Astrocyte (in vitro differentiated cells and primary cell): Measurements from ENCODE around the gene STYK1. TPM values are rescaled to one million over a fixed set of nuclear protein-coding genes. Genes with fewer than 3 reads are reported as not detected.
A peak's percentile ranks its signal among the peaks of the same experiment; 100 is the strongest.

Source experiments
- DNase-seq: peaks from one replicate; pipeline ENCODE4 v3.0.0-alpha.2; 2010; ENCODE audit warnings: low read depth
- FAIRE-seq: peaks from 2 replicates; lab custom pipeline; 2011; peaks lifted over from hg19 to GRCh38; lab: Jason Lieb, UNC
- H2AFZ ChIP-seq: 2 replicates; pipeline ENCODE4 v1.6.0; 2012; ENCODE audit warnings: low read depth, low read length, inconsistent platforms
- H3K27ac ChIP-seq: 2 replicates; pipeline ENCODE4 v1.5.1; 2011; ENCODE audit warnings: low read depth, low read length, inconsistent platforms
- H3K27me3 ChIP-seq: 2 replicates; pipeline ENCODE4 v1.6.0; 2011; ENCODE audit warnings: low read length, inconsistent platforms; ENCODE audit not compliant: insufficient read depth
- H3K36me3 ChIP-seq: 2 replicates; pipeline ENCODE4 v1.5.1; 2011; ENCODE audit warnings: low read length, inconsistent platforms; ENCODE audit not compliant: insufficient read depth
- H3K4me1 ChIP-seq: 2 replicates; pipeline ENCODE4 v1.5.1; 2011; ENCODE audit warnings: low read length, inconsistent platforms; ENCODE audit not compliant: insufficient read depth
- H3K4me2 ChIP-seq: 2 replicates; pipeline ENCODE4 v1.6.0; 2012; ENCODE audit warnings: low read length, inconsistent platforms
- H3K4me3 ChIP-seq: 2 replicates; pipeline ENCODE4 v1.5.1; 2011; ENCODE audit warnings: low read depth, mild to moderate bottlenecking, low read length, inconsistent platforms; ENCODE audit not compliant: insufficient read depth
- H3K79me2 ChIP-seq: 2 replicates; pipeline ENCODE4 v1.6.0; 2012; ENCODE audit warnings: mild to moderate bottlenecking, low read length, inconsistent platforms; ENCODE audit not compliant: insufficient read depth
- H3K9ac ChIP-seq: 2 replicates; pipeline ENCODE4 v1.6.0; 2012; ENCODE audit warnings: mild to moderate bottlenecking, low read length, inconsistent platforms
- H3K9me3 ChIP-seq: 2 replicates; pipeline ENCODE4 v1.5.1; 2012; ENCODE audit warnings: low read depth, mild to moderate bottlenecking, low read length, inconsistent platforms; ENCODE audit not compliant: insufficient read depth
- H4K20me1 ChIP-seq: 2 replicates; pipeline ENCODE4 v1.6.0; 2012; ENCODE audit warnings: low read length, inconsistent platforms; ENCODE audit not compliant: insufficient read depth
- H3K27ac Mint-ChIP-seq: one replicate; pipeline ENCODE4 v1.8.0; 2021; ENCODE audit warnings: mild to moderate bottlenecking, mixed read lengths; ENCODE audit not compliant: unreplicated experiment
- H3K27me3 Mint-ChIP-seq: one replicate; pipeline ENCODE4 v1.8.0; 2021; ENCODE audit warnings: low read depth, mixed read lengths; ENCODE audit not compliant: unreplicated experiment
- H3K36me3 Mint-ChIP-seq: one replicate; pipeline ENCODE4 v1.8.0; 2021; ENCODE audit warnings: low read depth, mixed read lengths; ENCODE audit not compliant: unreplicated experiment
- H3K4me1 Mint-ChIP-seq: one replicate; pipeline ENCODE4 v1.8.0; 2021; ENCODE audit warnings: low read depth, mixed read lengths; ENCODE audit not compliant: unreplicated experiment
- H3K4me3 Mint-ChIP-seq: one replicate; pipeline ENCODE4 v1.8.0; 2021; ENCODE audit warnings: mild to moderate bottlenecking, moderate library complexity, mixed read lengths; ENCODE audit not compliant: unreplicated experiment
- H3K9me3 Mint-ChIP-seq: one replicate; pipeline ENCODE4 v1.8.0; 2021; ENCODE audit warnings: mild to moderate bottlenecking, mixed read lengths; ENCODE audit not compliant: unreplicated experiment
- EZH2 ChIP-seq: IDR thresholded peaks from 2 replicates; pipeline ENCODE4 v1.6.1; 2012; ENCODE audit warnings: mild to moderate bottlenecking, low read length, inconsistent platforms; ENCODE audit not compliant: insufficient read depth
- total RNA-seq: library from RNA; stranded (reverse); gene quantifications from 2 replicates; pipeline ENCODE4 v1.2.1, GENCODE V29; 2021
- TF ChIP-seq, protein P1 (sequence below): IDR thresholded peaks from 2 replicates; pipeline ENCODE4 v1.5.1; 2011; ENCODE audit warnings: low read depth, mild to moderate bottlenecking, inconsistent platforms, low read length, moderate library complexity; ENCODE audit not compliant: insufficient read depth

The STYK1 gene
- total RNA-seq, 1 donor from 2014 or later, result 2.9 TPM

DNA sequence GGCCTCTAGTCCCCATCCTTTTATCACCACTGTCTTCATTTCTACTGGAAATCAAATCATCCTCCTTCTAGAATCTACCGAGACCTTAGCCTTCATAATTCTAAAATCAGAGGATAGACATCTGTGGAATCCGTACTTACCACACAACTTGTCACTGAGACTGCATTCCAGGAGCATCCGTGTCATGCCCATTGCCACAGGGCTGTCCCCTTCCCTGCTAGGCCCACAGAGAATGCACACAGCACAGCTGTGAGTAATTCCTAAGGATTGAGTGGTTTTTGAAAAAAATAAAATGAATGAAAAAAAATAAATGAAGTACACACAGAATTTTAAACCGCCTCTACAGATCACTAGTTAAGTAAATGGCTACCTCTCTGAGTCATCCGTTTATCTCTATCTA is 39.4 kb downstream of the STYK1 start:
- H3K4me3 Mint-ChIP-seq, result peak overlapping the region; percentile 5
- no peak for TF ChIP-seq EZH2
- TF ChIP-seq, protein P1, sequence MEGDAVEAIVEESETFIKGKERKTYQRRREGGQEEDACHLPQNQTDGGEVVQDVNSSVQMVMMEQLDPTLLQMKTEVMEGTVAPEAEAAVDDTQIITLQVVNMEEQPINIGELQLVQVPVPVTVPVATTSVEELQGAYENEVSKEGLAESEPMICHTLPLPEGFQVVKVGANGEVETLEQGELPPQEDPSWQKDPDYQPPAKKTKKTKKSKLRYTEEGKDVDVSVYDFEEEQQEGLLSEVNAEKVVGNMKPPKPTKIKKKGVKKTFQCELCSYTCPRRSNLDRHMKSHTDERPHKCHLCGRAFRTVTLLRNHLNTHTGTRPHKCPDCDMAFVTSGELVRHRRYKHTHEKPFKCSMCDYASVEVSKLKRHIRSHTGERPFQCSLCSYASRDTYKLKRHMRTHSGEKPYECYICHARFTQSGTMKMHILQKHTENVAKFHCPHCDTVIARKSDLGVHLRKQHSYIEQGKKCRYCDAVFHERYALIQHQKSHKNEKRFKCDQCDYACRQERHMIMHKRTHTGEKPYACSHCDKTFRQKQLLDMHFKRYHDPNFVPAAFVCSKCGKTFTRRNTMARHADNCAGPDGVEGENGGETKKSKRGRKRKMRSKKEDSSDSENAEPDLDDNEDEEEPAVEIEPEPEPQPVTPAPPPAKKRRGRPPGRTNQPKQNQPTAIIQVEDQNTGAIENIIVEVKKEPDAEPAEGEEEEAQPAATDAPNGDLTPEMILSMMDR, result no peak
- no peak overlapping the region for H3K9ac ChIP-seq
- H3K27ac ChIP-seq, result peak overlapping the region; percentile 36
- H3K79me2 ChIP-seq, result no peaks in the 10 kb centered on the region
- H3K27ac Mint-ChIP-seq, result peak overlapping the region; percentile 92
- no peaks in the 10 kb centered on the region for H3K9me3 Mint-ChIP-seq
- no peaks in the 10 kb centered on the region for H3K36me3 ChIP-seq
- H4K20me1 ChIP-seq, result no peaks in the 10 kb centered on the region
- no peaks in the 10 kb centered on the region for H3K36me3 Mint-ChIP-seq
- H3K27me3 ChIP-seq, result no peaks in the 10 kb centered on the region
- H3K4me1 Mint-ChIP-seq, result peaks cover 24% of the 10 kb centered on the region
- peaks cover 11% of the 10 kb centered on the region for H3K4me1 ChIP-seq
- DNase-seq (peak; percentile 67), FAIRE-seq (peak; percentile 84)
- H3K4me3 ChIP-seq, result peak overlapping the region; percentile 7
- no peaks in the 10 kb centered on the region for H3K27me3 Mint-ChIP-seq
- no peaks in the 10 kb centered on the region for H3K9me3 ChIP-seq
- H3K4me2 ChIP-seq, result peak overlapping the region; percentile 52
- H2AFZ ChIP-seq, result no peak overlapping the region

DNA sequence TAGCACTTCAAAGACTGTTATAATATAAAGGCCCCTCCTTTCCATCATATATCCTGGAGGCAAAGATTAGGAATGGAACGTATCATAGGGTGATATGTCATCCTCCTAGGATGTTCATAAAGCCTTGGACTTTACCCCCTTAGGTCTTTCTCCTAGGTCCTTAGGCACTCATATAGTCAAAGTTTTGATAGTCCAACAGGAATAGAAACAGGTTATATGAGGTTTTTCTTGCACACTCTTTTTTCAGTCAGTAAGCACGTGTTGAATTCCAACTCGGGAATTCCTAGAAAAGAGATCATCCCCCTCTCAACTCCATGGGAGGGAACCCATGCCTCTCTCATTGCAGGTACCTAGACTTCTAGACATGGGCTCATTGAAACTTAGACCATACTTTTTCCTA is 40.3 kb downstream of the STYK1 start:
- H3K79me2 ChIP-seq, result no peaks in the 10 kb centered on the region
- Mint-ChIP-seq H3K27me3 (no peaks in the 10 kb centered on the region), H3K4me1 (peaks cover 24% of the 10 kb centered on the region), H3K27ac (peak overlapping the region; percentile 92), H3K36me3 (no peaks in the 10 kb centered on the region), H3K4me3 (no peak overlapping the region), H3K9me3 (no peaks in the 10 kb centered on the region)
- no peak overlapping the region for H3K27ac ChIP-seq
- peaks cover 11% of the 10 kb centered on the region for H3K4me1 ChIP-seq
- DNase-seq (no peak), FAIRE-seq (no peak)
- H3K4me2 ChIP-seq, result no peak overlapping the region
- TF ChIP-seq, protein P1, result no peak
- no peak for TF ChIP-seq EZH2
- no peaks in the 10 kb centered on the region for H3K9me3 ChIP-seq
- no peak overlapping the region for H2AFZ ChIP-seq
- H4K20me1 ChIP-seq, result no peaks in the 10 kb centered on the region
- no peak overlapping the region for H3K9ac ChIP-seq
- no peak overlapping the region for H3K4me3 ChIP-seq
- no peaks in the 10 kb centered on the region for H3K27me3 ChIP-seq
- H3K36me3 ChIP-seq, result no peaks in the 10 kb centered on the region

DNA sequence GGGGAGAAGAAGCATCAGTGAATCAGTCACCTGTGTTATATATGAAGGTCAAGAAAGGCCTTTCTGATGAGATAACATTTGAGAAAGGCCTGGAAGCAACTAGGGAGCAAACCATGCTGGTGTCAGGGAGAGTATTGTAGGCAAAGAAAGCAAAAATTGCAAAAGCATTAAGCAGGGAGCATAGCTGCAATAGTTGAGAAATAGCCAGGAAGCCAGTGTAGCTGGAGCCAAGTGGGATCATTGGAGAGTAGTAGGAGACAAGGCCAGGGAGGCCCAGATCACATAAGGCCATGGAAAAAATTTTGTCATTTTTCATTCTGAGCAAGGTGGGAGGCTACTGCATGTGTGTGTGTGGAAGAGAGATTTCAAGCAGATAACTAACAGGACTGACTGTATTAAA is 41.6 kb downstream of the STYK1 start:
- Histone ChIP-seq H3K79me2 (no peaks in the 10 kb centered on the region), H3K4me1 (peaks cover 11% of the 10 kb centered on the region), H2AFZ (no peak overlapping the region), H3K9ac (no peak overlapping the region), H3K27me3 (no peaks in the 10 kb centered on the region), H3K27ac (no peak overlapping the region), H4K20me1 (no peaks in the 10 kb centered on the region), H3K4me3 (no peak overlapping the region), H3K4me2 (no peak overlapping the region), H3K9me3 (no peaks in the 10 kb centered on the region), H3K36me3 (no peaks in the 10 kb centered on the region)
- H3K36me3 Mint-ChIP-seq, result no peaks in the 10 kb centered on the region
- no peak overlapping the region for H3K27ac Mint-ChIP-seq
- H3K27me3 Mint-ChIP-seq, result no peaks in the 10 kb centered on the region
- FAIRE-seq (no peak), DNase-seq (peak; percentile 33)
- no peak overlapping the region for H3K4me3 Mint-ChIP-seq
- peaks cover 24% of the 10 kb centered on the region for H3K4me1 Mint-ChIP-seq
- TF ChIP-seq, protein P1, result no peak
- TF ChIP-seq EZH2, result no peak
- no peaks in the 10 kb centered on the region for H3K9me3 Mint-ChIP-seq
